GM10248 (cell line): ENCODE data around the gene SHISA7.

ENCODE experiments used
- CTCF ChIA-PET: fragments of 300-600 bp; sonication (Branson Sonifier 250); formaldehyde crosslinking; extraction: SDS; loops from one replicate; lab custom pipeline; 2021; ENCODE audit warnings: antibody characterized with exemption; lab: Yijun Ruan, JAX
- POLR2A ChIA-PET: fragments of 350-650 bp; sonication (Branson Sonifier 250); formaldehyde crosslinking; extraction: SDS; loops from one replicate; lab custom pipeline; 2020; ENCODE audit warnings: antibody characterized with exemption; lab: Yijun Ruan, JAX
- DNase-seq: peaks from one replicate; pipeline ENCODE4 v3.0.0; 2012; ENCODE audit errors: extremely low spot score
- CTCF ChIP-seq: IDR thresholded peaks from 2 replicates; pipeline ENCODE4 v1.5.1; 2012; ENCODE audit warnings: mild to moderate bottlenecking, low read depth; ENCODE audit errors: extremely low read depth, missing control alignments, control extremely low read depth

Gene SHISA7

GRCh38 chr19:55391702-55392615 is 51.1 kb downstream of the SHISA7 start:
- POLR2A ChIA-PET, result interaction anchor here (0.7 to 6.1 kb wide), 3 partner anchors 15 to 221 kb away, joined by 3 to 29 read pairs (median 3); partner anchors contain the start of gene UBE2S
- no peak for TF ChIP-seq CTCF
- CTCF ChIA-PET, result no interaction called here
- DNase-seq, result no peak

GRCh38 chr19:55391191-55391670 is 51.9 kb downstream of the SHISA7 start:
- CTCF ChIA-PET, result interaction anchor here (1.4 to 1.6 kb wide), 2 partner anchors 20 to 52 kb away, joined by 3 to 4 read pairs; partner anchors contain the start of gene KMT5C
- TF ChIP-seq CTCF, result no peak

GRCh38 chr19:55390461-55390880 is 52.6 kb downstream of the SHISA7 start:
- no peak for DNase-seq
- TF ChIP-seq CTCF, result no peak
- ChIA-PET CTCF (interaction anchor here (1.4 to 1.6 kb wide), 2 partner anchors 21 to 51 kb away, joined by 3 to 4 read pairs; partner anchors contain the start of gene KMT5C), POLR2A (interaction anchor here (0.9 to 6.1 kb wide), 4 partner anchors 9 to 51 kb away, joined by 3 to 29 read pairs (median 6); partner anchors contain the start of genes KMT5C and UBE2S)

More at GRCh38 chr19:55391191-55391670, 51.9 kb downstream of the SHISA7 start:
- POLR2A ChIA-PET, result interaction anchor here (0.9 to 6.1 kb wide), 3 partner anchors 9 to 52 kb away, joined by 3 to 29 read pairs (median 4); partner anchors contain the start of genes KMT5C and UBE2S
- DNase-seq, result no peak

GRCh38 chr19:55389386-55390317 is 53.4 kb downstream of the SHISA7 start:
- ChIA-PET POLR2A (interaction anchor here (0.6 to 6.1 kb wide), 5 partner anchors 8 to 229 kb away, joined by 3 to 29 read pairs (median 6); partner anchors contain the start of gene UBE2S), CTCF (interaction anchor here (1.4 to 1.9 kb wide), 3 partner anchors 21 to 88 kb away, joined by 3 to 5 read pairs (median 4); partner anchors contain the start of gene KMT5C)
- no peak for TF ChIP-seq CTCF
- DNase-seq, result no peak

GRCh38 chr19:55387736-55388497 is 55.2 kb downstream of the SHISA7 start:
- no peak for DNase-seq
- ChIA-PET POLR2A (interaction anchor here (1.2 to 6.1 kb wide), 5 partner anchors 10 to 19 kb away, joined by 5 to 29 read pairs (median 7); partner anchors contain the start of gene UBE2S), CTCF (interaction anchor here (1.4 to 1.9 kb wide), 2 partner anchors 30 to 86 kb away, joined by 5 read pairs; no protein-coding TSS in a partner anchor)
- TF ChIP-seq CTCF, result no peak
